WERI-Rb-1 (cell line): ENCODE data around the gene PHF10.
"Not testable (repeated sequence)": the region's sequence is repeated elsewhere in the genome, so short reads cannot be mapped to it uniquely, and the experiment has no call there.

Source experiments
- DNase-seq: peaks from one replicate; pipeline ENCODE4 v3.0.0-alpha.2; 2020
- H3K27ac ChIP-seq: fragments of 250-450 bp; sonication (Bioruptor Pico); 2 replicates; pipeline ENCODE4 v1.5.1; 2020; ENCODE audit warnings: mild to moderate bottlenecking, moderate library complexity
- H3K27me3 ChIP-seq: fragments of 250-450 bp; sonication (Bioruptor Pico); 2 replicates; pipeline ENCODE4 v1.5.1; 2021; ENCODE audit warnings: mild to moderate bottlenecking, low read depth, moderate library complexity; ENCODE audit not compliant: insufficient read depth, severe bottlenecking
- H3K36me3 ChIP-seq: fragments of 250-450 bp; sonication (Bioruptor Pico); 2 replicates; pipeline ENCODE4 v1.5.1; 2020; ENCODE audit warnings: mild to moderate bottlenecking, moderate library complexity
- H3K4me3 ChIP-seq: 2 replicates; pipeline ENCODE4 v1.5.1; 2011; ENCODE audit warnings: low read depth, mild to moderate bottlenecking, control low read depth, low read length
- H3K9me3 ChIP-seq: fragments of 250-450 bp; sonication (Bioruptor Pico); 2 replicates; pipeline ENCODE4 v1.5.1; 2021; ENCODE audit warnings: mild to moderate bottlenecking, moderate library complexity; ENCODE audit not compliant: severe bottlenecking
- CTCF ChIP-seq: IDR thresholded peaks from 2 replicates; pipeline ENCODE4 v1.5.1; 2011; ENCODE audit warnings: low read depth, mild to moderate bottlenecking, control low read depth, inconsistent platforms, low read length

The PHF10 gene

DNA sequence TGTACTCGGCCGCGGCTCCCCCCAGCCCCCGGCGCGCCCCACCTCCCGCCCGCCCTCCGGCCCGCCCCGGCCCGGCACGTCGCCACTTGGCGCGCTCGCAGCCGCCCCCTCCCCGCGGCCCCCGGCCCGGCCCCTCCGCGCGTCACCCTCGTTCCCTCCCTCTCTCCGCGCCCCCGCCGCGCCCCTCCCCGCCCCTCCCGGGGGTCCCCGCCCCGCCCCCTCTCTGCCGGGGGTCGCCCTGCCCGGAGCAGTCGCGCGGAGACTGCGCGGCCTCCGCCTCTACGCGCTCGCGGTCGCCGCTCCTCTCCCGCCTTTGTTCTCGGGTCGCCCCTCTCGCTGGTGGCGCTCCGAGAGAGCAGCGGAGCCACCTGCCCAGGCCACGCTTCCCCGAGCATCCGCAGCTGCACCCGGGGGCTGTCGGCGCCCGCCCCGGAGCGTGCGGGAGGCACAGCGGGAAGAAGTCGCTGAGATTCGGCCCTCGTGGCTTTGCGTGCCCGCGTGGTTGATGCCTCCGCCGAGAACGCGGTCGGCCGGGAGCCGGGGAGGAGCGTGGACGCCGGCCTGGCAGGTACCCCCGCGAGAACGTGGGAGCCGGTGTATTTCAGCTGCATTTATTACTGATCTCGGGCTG, at the start of gene PHF10:
PHF10 (minus strand) TSS at position 7 of the 631 bp plus-strand sequence. CDS start 569 bp downstream, outside the sequence.
- no peak for TF ChIP-seq CTCF
- Histone ChIP-seq H3K9me3 (no peaks in the 10 kb centered on the region), H3K4me3 (peak within 1 kb of the TSS; percentile 92), H3K27me3 (no peaks in the 10 kb centered on the region), H3K27ac (peak within 1 kb of the TSS; percentile 99), H3K36me3 (peaks cover 8% of the 10 kb centered on the region; the same call in 1 of the 2 replicates)
- DNase-seq: peak; percentile 82

DNA sequence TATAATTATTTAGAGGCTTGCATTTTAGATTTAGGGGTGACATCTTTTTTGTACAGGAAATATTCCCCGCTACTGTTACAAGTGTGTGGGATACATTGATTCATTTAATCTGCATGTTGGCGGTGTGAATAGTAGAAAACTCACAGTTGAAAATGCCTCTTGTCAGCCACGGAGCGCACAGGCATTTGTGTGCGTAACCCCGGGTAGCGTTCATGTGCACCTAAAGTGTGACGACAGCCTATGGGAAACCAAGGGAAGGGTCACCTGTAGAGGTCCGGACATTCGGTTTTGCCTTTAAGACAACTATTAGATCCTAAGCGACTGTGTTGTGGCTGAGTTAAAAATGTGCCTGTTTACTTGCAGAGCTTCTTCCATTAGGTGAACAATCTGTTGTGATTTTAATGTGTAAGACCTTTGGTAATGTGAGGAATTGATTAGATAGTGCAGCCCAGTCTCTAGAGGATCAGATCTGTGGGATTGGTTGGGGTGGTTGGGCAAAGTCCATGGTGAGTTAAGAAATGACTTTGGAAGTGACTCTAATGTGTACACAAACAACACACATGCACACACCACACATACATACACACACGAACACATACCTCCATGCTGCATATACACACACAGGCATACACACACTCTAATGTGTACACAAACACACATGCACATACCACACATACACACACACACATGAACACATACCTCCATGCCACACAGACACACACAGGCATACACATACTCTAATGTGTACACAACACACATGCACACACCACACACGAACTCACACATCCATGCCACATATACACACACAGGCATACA, 42.8 kb upstream of the PHF10 start:
- TF ChIP-seq CTCF: no peak
- DNase-seq: no peak
- Histone ChIP-seq H3K4me3 (no peak overlapping the region), H3K36me3 (peaks cover 4% of the 10 kb centered on the region), H3K27me3 (no peaks in the 10 kb centered on the region), H3K9me3 (no peaks in the 10 kb centered on the region), H3K27ac (no peak overlapping the region)

GRCh38 chr6:169766232-169766631, 41.9 kb upstream of the PHF10 start:
- no peaks in the 10 kb centered on the region for H3K27me3 ChIP-seq
- H3K27ac ChIP-seq: no peak overlapping the region
- H3K9me3 ChIP-seq: no peaks in the 10 kb centered on the region
- H3K36me3 ChIP-seq: peaks cover 4% of the 10 kb centered on the region; the same call in 1 of the 2 replicates
- no peak for DNase-seq
- H3K4me3 ChIP-seq: no peak overlapping the region
- no peak for TF ChIP-seq CTCF

DNA sequence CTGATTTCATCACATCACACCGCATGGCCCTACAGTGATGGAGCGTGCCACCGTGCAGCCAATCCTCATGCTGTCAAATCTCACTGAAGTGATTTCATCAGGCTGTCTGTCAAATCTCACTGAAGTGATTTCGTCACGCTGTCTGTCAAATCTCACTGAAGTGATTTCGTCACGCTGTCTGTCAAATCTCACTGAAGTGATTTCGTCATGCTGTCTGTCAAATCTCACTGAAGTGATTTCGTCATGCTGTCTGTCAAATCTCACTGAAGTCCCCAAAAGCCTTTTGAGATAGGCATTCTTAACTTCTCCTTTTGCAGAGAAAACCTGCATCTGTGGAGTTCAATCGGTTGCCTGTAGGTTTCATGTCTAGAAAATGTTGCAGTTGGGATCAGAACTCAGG, 41.5 kb upstream of the PHF10 start:
- not testable (repeated sequence) for H3K27me3 ChIP-seq, H3K4me3 ChIP-seq, H3K36me3 ChIP-seq, H3K9me3 ChIP-seq, H3K27ac ChIP-seq, DNase-seq

DNA sequence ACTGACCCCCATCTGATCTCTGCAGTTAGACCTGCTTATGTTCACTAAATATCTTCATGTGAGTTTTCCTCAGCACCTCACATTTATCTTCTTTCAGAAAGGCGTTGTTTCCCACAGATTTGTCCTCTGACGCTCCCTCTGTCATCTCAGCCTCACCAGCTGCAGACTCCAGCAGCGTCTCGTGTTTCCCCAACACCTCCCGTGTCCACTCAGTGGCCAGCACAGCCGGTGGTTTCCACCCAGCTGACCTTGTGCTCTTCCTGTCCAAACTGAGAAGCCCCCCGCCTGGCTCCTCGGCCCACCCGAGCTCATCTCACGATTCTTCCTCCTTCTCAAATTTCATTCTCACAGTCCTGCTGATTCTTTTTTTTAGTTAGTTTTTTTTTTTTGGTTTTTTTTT, 39.6 kb upstream of the PHF10 start:
- peaks cover 6% of the 10 kb centered on the region for H3K36me3 ChIP-seq
- no peaks in the 10 kb centered on the region for H3K9me3 ChIP-seq
- DNase-seq: no peak
- no peaks in the 10 kb centered on the region for H3K27me3 ChIP-seq
- TF ChIP-seq CTCF: no peak
- no peak overlapping the region for H3K4me3 ChIP-seq
- H3K27ac ChIP-seq: no peak overlapping the region

GRCh38 chr6:169763308-169763707, 39.0 kb upstream of the PHF10 start:
- no peak for DNase-seq
- no peaks in the 10 kb centered on the region for H3K9me3 ChIP-seq
- no peak overlapping the region for H3K4me3 ChIP-seq
- no peak for TF ChIP-seq CTCF
- H3K36me3 ChIP-seq: peaks cover 6% of the 10 kb centered on the region
- no peak overlapping the region for H3K27ac ChIP-seq
- no peaks in the 10 kb centered on the region for H3K27me3 ChIP-seq
